Right ventricle myocardium inferior (tissue), 1 donor: ENCODE data around the gene CD48. TPM values are rescaled to one million over a fixed set of nuclear protein-coding genes. Genes with fewer than 3 reads are reported as not detected.
"Not testable (repeated sequence)": the region's sequence is repeated elsewhere in the genome, so short reads cannot be mapped to it uniquely, and the experiment has no call there.

Experiments
- ATAC-seq: fragments of 200-7000 bp; cut with Tn5 transposase; one replicate; pipeline ENCODE4 v1.9.1; 2020; ENCODE audit warnings: mild to moderate bottlenecking, moderate library complexity
- DNase-seq: peaks from one replicate; pipeline ENCODE4 v3.0.0; 2021; ENCODE audit errors: missing footprints
- intact Hi-C: fragments of 100-400 bp; cut with DNase I; formaldehyde crosslinking; loops from one replicate; pipeline ENCODE4 v1.11.0; 2022
- total RNA-seq: library from RNA; stranded (reverse); fragmentation: NEBNext Ultra II Directional; extraction: Animal tissue kit (Norgen Biotek cat#: 25700); gene quantifications from one replicate; pipeline ENCODE4 v1.2.1, GENCODE V29; 2021
- donor health status: DM: no; HTN: yes; CAD: no; lungs with severe emphysema.

CD48 gene
- total RNA-seq, 1 donor from 2014 or later: 2.0 TPM

- no peak for DNase-seq
- intact Hi-C loops: loop anchor here (10.0 kb wide), 1 partner anchor 274 kb away; no protein-coding TSS in a partner anchor
- ATAC-seq: no peak
Observed at GRCh38 chr1:160720356-160721085, 8.9 kb upstream of the CD48 start.

DNA sequence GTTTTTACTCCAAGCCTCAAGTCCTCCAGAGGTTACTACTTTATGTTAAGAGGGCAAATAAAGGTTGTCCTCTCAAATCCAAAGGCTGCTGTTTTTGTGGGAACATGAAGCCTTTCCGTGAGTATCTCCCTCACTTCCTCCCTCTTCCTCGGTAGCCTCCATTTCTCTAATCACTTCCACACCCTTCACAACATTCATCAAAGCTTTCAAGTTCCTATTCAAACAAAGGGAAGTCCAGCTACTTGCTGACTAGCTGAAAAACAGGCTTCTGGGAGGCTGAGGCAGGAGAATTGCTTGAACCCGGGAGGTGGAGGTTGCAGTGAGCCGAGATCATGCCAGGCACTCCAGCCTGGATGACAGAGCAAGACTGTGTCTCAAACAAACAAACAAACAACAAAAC, 6.6 kb upstream of the CD48 start:
- DNase-seq: no peak
- intact Hi-C loops: no loop called here
- no peak for ATAC-seq

DNA sequence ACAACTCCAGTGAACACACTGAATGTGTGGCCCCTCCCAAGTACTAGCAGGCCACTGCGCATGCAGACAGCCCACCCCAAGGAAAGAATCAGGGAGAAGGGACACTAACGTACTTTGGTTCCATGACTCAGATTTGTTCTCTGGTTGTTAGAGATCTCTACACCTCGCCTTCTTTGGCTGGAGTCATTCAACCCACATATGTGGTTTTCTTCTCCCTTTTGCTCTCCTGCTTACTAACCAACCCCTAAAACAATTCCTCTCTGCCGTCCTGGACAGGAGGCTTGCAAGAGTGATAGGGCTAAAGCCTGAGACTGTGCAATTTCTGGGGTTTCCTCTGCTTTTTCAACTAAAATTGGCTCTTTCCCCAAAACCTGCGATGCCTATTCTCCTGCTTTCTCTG, 5.7 kb upstream of the CD48 start:
- intact Hi-C loops: no loop called here
- DNase-seq (no peak), ATAC-seq (no peak)

- DNase-seq (no peak), ATAC-seq (no peak)
- intact Hi-C loops: no loop called here
Observed at GRCh38 chr1:160716013-160716412, 4.4 kb upstream of the CD48 start.

- ATAC-seq, DNase-seq, intact Hi-C loops: not testable (repeated sequence)
Observed at GRCh38 chr1:160714034-160714648, 2.5 kb upstream of the CD48 start.

GRCh38 chr1:160713161-160713560, 1.5 kb upstream of the CD48 start:
- intact Hi-C loops: no loop called here
- no peak for DNase-seq

DNA sequence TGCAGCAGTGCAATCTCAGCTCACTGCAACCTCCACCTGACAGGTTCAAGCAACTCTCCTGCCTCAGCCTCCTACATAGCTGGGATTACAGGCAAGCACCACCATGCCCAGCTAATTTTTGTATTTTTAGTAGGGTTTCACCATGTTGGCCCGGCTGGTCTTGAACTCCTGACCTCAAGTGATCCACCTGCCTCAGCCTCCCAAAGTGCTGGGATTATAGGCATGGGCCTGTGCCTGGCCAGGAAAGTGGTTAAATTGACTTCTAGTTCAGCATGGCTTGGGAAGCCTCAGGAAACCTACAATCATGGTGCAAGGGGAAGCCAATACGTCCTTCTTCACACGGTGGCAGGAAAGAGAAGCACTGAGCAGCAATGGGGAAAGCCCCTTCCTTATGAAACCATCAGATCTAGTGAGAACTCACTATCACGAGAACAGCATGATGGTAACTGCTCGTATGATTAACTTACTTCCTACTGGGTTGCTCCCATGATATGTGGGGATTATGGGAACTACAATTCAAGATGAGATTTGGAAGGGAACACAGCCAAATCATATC, 981 bp upstream of the CD48 start:
- ATAC-seq: peak; percentile 39
- DNase-seq, intact Hi-C loops: not testable (repeated sequence)

More at GRCh38 chr1:160713161-160713560, 1.5 kb upstream of the CD48 start:
- ATAC-seq: no peak

GRCh38 chr1:160711276-160711601, 383 bp downstream of the CD48 start:
- ATAC-seq: no peak
- no peak for DNase-seq
- intact Hi-C loops: no loop called here

- intact Hi-C loops: no loop called here
- DNase-seq: no peak
- ATAC-seq: no peak
Observed at GRCh38 chr1:160710517-160711252, 937 bp downstream of the CD48 start.

GRCh38 chr1:160709715-160710114, 1.9 kb downstream of the CD48 start:
- DNase-seq (no peak), ATAC-seq (no peak)
- intact Hi-C loops: no loop called here

DNA sequence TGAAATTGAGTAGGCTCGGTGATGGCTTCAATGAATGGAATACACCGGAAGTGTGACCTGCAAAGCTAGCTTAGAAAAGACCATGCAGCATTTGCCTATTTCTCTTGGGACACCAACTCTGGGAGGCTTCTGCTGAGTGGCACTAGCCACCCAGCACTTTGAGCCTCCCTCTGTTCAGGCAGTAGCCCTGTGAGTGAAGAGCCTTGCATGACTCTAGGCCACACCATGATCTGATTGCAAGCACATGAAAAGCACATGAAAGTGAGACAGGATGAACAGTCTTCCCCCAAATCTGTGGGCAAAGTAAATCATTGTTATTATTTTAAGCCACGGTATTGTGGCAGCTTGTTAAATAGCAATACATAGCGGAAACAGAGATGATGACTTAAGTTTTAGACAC, 2.8 kb downstream of the CD48 start:
- intact Hi-C loops: no loop called here
- ATAC-seq (no peak), DNase-seq (no peak)

- ATAC-seq (no peak), DNase-seq (no peak)
- intact Hi-C loops: no loop called here
Observed at GRCh38 chr1:160708118-160708517, 3.5 kb downstream of the CD48 start.

DNA sequence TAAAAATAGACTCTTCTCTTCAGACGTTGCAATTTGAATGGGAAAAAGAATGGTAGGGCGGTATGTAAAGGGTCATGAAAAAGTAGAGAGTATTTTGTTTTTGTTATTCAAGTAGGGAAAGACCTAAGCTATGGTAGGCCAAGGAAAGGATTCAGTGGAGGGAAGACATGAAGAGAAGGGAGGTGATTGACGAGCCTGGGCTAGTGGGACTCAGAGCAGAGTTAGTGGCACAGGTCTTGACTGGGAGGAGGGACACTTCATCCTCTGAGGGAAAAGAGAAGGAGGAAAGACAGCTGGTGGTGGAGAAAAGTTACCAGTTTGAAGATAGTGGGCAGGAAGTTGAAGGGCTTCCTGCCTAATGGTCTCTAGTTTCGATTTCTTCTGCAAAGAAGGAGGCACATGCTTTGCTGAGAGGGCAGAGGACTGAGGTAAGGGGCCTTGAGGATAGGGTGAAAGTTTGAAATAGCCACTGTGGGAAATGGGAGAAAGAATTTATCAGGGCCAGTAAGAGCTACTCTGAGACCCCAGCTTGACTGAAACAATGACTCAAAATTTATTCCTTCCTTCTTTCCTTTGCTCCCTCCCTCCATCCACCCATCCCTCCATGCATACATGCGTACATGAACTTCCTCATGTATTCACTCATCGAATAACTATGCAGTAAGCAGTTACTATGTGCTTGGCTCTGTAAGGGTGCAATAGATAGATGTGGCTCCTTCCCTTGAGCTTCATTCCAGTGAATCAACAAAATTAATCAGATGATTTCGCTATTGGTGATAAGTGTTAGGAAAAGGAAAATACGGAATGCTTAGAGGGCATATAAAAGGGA, 4.2 kb downstream of the CD48 start:
- intact Hi-C loops: no loop called here
- DNase-seq (no peak), ATAC-seq (no peak)

GRCh38 chr1:160706526-160707235, 4.9 kb downstream of the CD48 start:
- intact Hi-C loops: no loop called here
- DNase-seq (no peak), ATAC-seq (no peak)

DNA sequence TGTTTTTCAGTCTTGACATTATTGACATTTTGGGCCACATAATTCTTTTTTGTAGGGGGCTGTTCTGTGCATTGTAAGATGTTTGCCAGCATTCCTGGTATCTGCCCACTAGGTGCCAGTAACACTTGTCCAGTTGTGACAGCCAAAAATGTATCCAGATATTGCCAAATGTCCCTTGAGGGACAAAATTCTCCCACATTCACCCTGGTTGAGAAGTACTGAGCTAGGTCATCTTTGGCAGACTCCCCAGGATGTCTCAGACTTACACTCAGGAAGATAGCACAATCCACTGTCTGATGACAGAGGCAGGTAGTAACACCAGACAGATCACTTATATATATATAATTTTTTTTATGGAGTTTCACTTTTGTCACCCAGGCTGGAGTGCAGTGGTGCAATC, 5.9 kb downstream of the CD48 start:
- intact Hi-C loops: no loop called here
- DNase-seq (no peak), ATAC-seq (no peak)

- ATAC-seq (peak; percentile 63), DNase-seq (peak; percentile 65)
- intact Hi-C loops: not testable (repeated sequence)
Observed at GRCh38 chr1:160705212-160705621, 6.4 kb downstream of the CD48 start.

DNA sequence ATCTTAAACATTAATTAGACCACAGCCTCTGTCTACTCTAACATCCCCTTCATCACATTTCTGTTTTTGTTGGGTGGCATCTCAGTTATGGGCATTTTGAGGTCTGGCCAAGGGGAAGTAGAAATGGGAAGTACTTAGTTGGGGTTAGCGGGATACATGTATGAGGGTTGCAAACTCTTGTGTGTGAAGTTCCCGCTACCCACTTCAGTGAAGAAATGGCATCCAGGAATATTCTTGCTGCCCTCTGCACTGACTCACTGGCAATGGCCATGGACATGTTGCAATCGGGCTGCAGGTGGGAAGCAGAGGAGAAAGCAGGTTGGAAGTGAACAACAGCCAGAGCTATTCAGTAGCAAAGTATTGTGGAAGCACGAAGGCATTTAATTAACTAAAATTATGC, 7.4 kb downstream of the CD48 start:
- no peak for DNase-seq
- peak; percentile 72 for ATAC-seq
- intact Hi-C loops: no loop called here

GRCh38 chr1:160702100-160702499, 9.5 kb downstream of the CD48 start:
- ATAC-seq: no peak
- DNase-seq: no peak
- intact Hi-C loops: no loop called here
